Lung (tissue), 12 donors: Measurements from ENCODE around the gene EGLN3. TPM values are rescaled to one million over a fixed set of nuclear protein-coding genes. Genes with fewer than 3 reads are reported as not detected.

Experiments used
- ATAC-seq: fragments of 200-7000 bp; cut with Tn5 transposase; one replicate; pipeline ENCODE4 v1.9.1; 2020; ENCODE audit warnings: moderate number of reproducible peaks; ENCODE audit not compliant: insufficient read depth, low FRiP score
- DNase-seq, 3 donors: peaks; one replicate each; pipeline ENCODE4 v3.0.0-alpha.2; 2013 to 2017
- H3K27ac ChIP-seq, 2 donors: one replicate each; pipeline ENCODE4 v1.5.1; 2013; ENCODE audit warnings: mild to moderate bottlenecking in 2 of 2, moderate library complexity in 2 of 2, control low read depth in 1 of 2, inconsistent platforms in 1 of 2, low read depth in 1 of 2, low read length in 1 of 2
- H3K27me3 ChIP-seq, 3 donors: one replicate each; pipeline ENCODE4 v1.5.1; 2013; ENCODE audit warnings: low read length in 2 of 3; ENCODE audit not compliant: control insufficient read depth in 3 of 3, insufficient read depth in 3 of 3
- H3K36me3 ChIP-seq, 4 donors: one replicate each; pipeline ENCODE4 v1.5.1; 2013; ENCODE audit warnings: low read length in 4 of 4, mild to moderate bottlenecking in 1 of 4, moderate library complexity in 1 of 4; ENCODE audit not compliant: control insufficient read depth in 4 of 4, insufficient read depth in 4 of 4
- H3K4me1 ChIP-seq, 5 donors: one replicate each; pipeline ENCODE4 v1.5.1; 2013; ENCODE audit warnings: low read length in 5 of 5, mild to moderate bottlenecking in 2 of 5, moderate library complexity in 1 of 5; ENCODE audit not compliant: control insufficient read depth in 5 of 5, insufficient read depth in 5 of 5
- H3K4me3 ChIP-seq: one replicate; pipeline ENCODE4 v1.5.1; 2013; ENCODE audit warnings: mild to moderate bottlenecking, control low read depth, moderate library complexity
- H3K9ac ChIP-seq, 2 donors: one replicate each; pipeline ENCODE4 v1.5.1; 2013; ENCODE audit warnings: low read length in 2 of 2, control low read depth in 1 of 2; ENCODE audit not compliant: insufficient read depth in 1 of 2
- H3K9me3 ChIP-seq, 4 donors: one replicate each; pipeline ENCODE4 v1.5.1; 2013; ENCODE audit warnings: low read length in 3 of 4, mild to moderate bottlenecking in 1 of 4, moderate library complexity in 1 of 4; ENCODE audit not compliant: control insufficient read depth in 4 of 4, insufficient read depth in 3 of 4
- CTCF ChIP-seq: IDR thresholded peaks from 2 replicates; pipeline ENCODE4 v1.5.1; 2012; ENCODE audit warnings: mild to moderate bottlenecking; ENCODE audit errors: control extremely low read depth, extremely low read depth
- WGBS, 2 donors: extraction: QIAGEN DNeasy Blood & Tissue Kit; methylation state at CpG; one replicate each; pipeline ENCODE4 v1.1.7; 2013; 5-methylcytosine and 5-hydroxymethylcytosine counted together
- polyA plus RNA-seq, 2 donors: library from polyadenylated mRNA; stranded (reverse); fragments of 200-250 nt; gene quantifications; one replicate each; pipeline ENCODE4 v1.2.1, GENCODE V29; 2013
- total RNA-seq, 2 donors: library from RNA; depleted of rRNA in 1 of 2; stranded (reverse); fragments of >200 nt in 1 of 2; gene quantifications; one replicate each; pipeline ENCODE4 v1.2.1, GENCODE V29; 2014 to 2021
- donor health status: control.
- donor health status: control.
- donor health status: Bipolar disorder and iron deficiency.
- donor health status: healthy.
- donor health status: DM: yes; HTN: yes; CAD: no.

Gene EGLN3
- total and polyA plus RNA-seq, 4 donors = 2.6 to 80.6 (median 6.2) TPM

- no peak for DNase-seq
- ATAC-seq = no peak
- peaks cover 0 to 6% (median 0%) of the 10 kb centered on the region in 4 donors for H3K36me3 ChIP-seq
- no peak for TF ChIP-seq CTCF
- H3K4me3 ChIP-seq = no peak overlapping the region
- whole genome bisulfite sequencing, 2 donors = 46 to 77% methylated on average over 3 of the region's 3 CpGs
- H3K9ac ChIP-seq = no peak overlapping the region
- H3K27me3 ChIP-seq = no peaks in the 10 kb centered on the region
- H3K27ac ChIP-seq = no peak overlapping the region
- H3K9me3 ChIP-seq = no peaks in the 10 kb centered on the region
- H3K4me1 ChIP-seq = peaks cover 0 to 16% (median 3%) of the 10 kb centered on the region in 5 donors
These were observed 32.6 kb downstream of the EGLN3 start for GRCh38 chr14:33918256-33918655.

GRCh38 chr14:33917661-33918060 lies 33.2 kb downstream of the EGLN3 start:
- no peaks in the 10 kb centered on the region for H3K9me3 ChIP-seq
- peaks cover 0 to 16% (median 3%) of the 10 kb centered on the region in 5 donors for H3K4me1 ChIP-seq
- DNase-seq (no peak), ATAC-seq (no peak)
- peaks cover 0 to 6% (median 0%) of the 10 kb centered on the region in 4 donors for H3K36me3 ChIP-seq
- no peaks in the 10 kb centered on the region for H3K27me3 ChIP-seq
- no peak overlapping the region for H3K27ac ChIP-seq
- WGBS, 2 donors = 71 to 72% methylated on average over 1 of the region's 1 CpG
- H3K9ac ChIP-seq = no peak overlapping the region
- H3K4me3 ChIP-seq = no peak overlapping the region
- TF ChIP-seq CTCF = no peak

- 28 to 30% methylated on average over 5 of the region's 5 CpGs for WGBS, 2 donors
- H3K27ac ChIP-seq = no peak overlapping the region
- no peak for ATAC-seq
These were observed 34.0 kb downstream of the EGLN3 start for GRCh38 chr14:33916663-33917565.

More at GRCh38 chr14:33916663-33917565, 34.0 kb downstream of the EGLN3 start:
- Histone ChIP-seq H3K9ac (no peak overlapping the region), H3K36me3 (peaks cover 0 to 4% (median 0%) of the 10 kb centered on the region in 4 donors), H3K4me1 (peaks cover 0 to 16% (median 3%) of the 10 kb centered on the region in 5 donors), H3K4me3 (no peak overlapping the region), H3K27me3 (no peaks in the 10 kb centered on the region), H3K9me3 (no peaks in the 10 kb centered on the region)
- no peak for TF ChIP-seq CTCF
- DNase-seq = no peak
